Measurements from ENCODE around the gene RRP15.

RRP15 gene

DNA sequence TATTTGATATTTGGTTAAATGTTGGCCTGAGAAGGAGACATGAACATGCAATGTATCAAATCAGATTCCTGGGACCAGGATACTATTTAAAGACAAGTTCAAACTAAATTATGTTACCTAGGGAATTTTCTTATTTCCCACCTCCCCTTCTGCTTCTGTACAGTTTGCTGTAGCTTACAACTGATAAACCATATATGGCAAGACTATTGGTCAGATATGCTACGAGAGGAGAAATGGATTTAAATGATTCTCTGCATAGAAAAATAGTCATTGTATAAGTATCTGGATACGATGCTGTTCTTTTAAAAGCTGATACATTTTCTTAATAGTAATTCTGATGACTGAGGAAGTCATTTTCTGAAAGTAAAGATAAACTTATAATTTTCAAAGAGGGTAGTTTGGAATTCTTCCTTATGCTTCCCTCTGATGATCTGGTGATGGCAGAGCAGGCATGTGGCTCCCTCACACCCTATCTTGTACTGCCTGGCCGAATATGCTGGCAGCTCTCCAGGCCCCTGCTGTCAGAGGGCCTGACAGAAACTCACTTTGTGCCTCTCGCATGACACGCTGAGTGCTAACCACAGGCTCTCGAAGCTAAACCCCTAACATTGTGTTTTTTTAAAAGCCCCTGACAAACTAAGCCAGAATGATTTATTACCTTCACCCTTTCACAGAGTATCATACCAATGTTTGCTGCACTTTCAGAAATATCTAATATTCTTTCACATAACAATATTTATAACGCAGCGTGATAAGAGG, 19.4 kb downstream of the RRP15 start:
- Histone ChIP-seq H3K36me3 (ENCODE audit: control insufficient read depth, insufficient read depth, low read length) (no peaks in the 10 kb centered on the region), H3K9me3 (ENCODE audit: control insufficient read depth, low read length) (no peaks in the 10 kb centered on the region), H3K4me3 (ENCODE audit: low read depth, low read length) (no peak overlapping the region), H3K27me3 (ENCODE audit: control insufficient read depth, insufficient read depth, low read length) (no peaks in the 10 kb centered on the region), H3K4me2 (ENCODE audit: low read length) (no peak overlapping the region), H3K4me1 (no peaks in the 10 kb centered on the region), H3K79me2 (no peaks in the 10 kb centered on the region), H3K9ac (no peak overlapping the region), H2AFZ (no peak overlapping the region), H3K27ac (no peak overlapping the region)
- TF ChIP-seq, protein P1, sequence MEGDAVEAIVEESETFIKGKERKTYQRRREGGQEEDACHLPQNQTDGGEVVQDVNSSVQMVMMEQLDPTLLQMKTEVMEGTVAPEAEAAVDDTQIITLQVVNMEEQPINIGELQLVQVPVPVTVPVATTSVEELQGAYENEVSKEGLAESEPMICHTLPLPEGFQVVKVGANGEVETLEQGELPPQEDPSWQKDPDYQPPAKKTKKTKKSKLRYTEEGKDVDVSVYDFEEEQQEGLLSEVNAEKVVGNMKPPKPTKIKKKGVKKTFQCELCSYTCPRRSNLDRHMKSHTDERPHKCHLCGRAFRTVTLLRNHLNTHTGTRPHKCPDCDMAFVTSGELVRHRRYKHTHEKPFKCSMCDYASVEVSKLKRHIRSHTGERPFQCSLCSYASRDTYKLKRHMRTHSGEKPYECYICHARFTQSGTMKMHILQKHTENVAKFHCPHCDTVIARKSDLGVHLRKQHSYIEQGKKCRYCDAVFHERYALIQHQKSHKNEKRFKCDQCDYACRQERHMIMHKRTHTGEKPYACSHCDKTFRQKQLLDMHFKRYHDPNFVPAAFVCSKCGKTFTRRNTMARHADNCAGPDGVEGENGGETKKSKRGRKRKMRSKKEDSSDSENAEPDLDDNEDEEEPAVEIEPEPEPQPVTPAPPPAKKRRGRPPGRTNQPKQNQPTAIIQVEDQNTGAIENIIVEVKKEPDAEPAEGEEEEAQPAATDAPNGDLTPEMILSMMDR (IDR thresholded peaks at IDR 0.05), result no peak

DNA sequence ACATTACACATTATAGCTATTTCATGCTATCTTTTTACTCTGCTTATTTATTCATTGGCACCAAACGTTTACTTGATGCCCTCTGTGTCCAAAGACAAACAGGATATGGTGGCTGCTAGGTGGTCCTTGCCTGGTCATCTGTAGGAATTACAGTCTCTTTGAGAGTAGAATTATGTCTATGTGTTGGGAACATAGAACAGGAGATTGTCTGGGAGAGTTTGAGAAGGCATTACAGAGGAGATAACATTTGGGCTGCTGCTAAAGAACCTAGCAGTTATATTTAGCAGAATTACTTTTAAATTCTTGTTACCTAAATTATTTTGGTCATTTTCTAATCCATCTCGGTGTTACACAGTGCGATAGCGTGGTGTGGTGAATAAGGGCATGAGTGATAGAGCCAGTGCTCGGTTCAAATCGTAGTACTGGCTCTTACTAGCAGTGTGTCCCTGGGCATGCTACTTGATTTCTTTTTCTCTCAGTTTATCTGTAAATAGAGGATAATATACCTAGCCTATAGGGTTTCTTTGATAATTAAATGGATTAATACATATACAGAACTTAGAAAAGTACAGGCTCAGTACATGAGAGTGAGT, 20.5 kb downstream of the RRP15 start:
- no peaks in the 10 kb centered on the region for H3K36me3 ChIP-seq (ENCODE audit: control insufficient read depth, insufficient read depth, low read length)
- no peak overlapping the region for H3K9ac ChIP-seq
- H3K4me3 ChIP-seq (ENCODE audit: low read depth, low read length), result no peak overlapping the region
- TF ChIP-seq, protein P1 (IDR thresholded peaks at IDR 0.05), result no peak
- H3K4me1 ChIP-seq, result no peaks in the 10 kb centered on the region
- H2AFZ ChIP-seq, result no peak overlapping the region
- no peaks in the 10 kb centered on the region for H3K79me2 ChIP-seq
- H3K27me3 ChIP-seq (ENCODE audit: control insufficient read depth, insufficient read depth, low read length), result no peaks in the 10 kb centered on the region
- no peak overlapping the region for H3K27ac ChIP-seq
- H3K4me2 ChIP-seq (ENCODE audit: low read length), result no peak overlapping the region
- no peaks in the 10 kb centered on the region for H3K9me3 ChIP-seq (ENCODE audit: control insufficient read depth, low read length)

GRCh38 chr1:218312509-218312908, 27.4 kb downstream of the RRP15 start:
- H3K4me2 ChIP-seq (ENCODE audit: low read length), result no peak overlapping the region
- H3K27ac ChIP-seq, result no peak overlapping the region
- no peaks in the 10 kb centered on the region for H3K27me3 ChIP-seq (ENCODE audit: control insufficient read depth, insufficient read depth, low read length)
- no peaks in the 10 kb centered on the region for H3K79me2 ChIP-seq
- H3K36me3 ChIP-seq (ENCODE audit: control insufficient read depth, insufficient read depth, low read length), result no peaks in the 10 kb centered on the region
- H3K4me1 ChIP-seq, result no peaks in the 10 kb centered on the region
- H2AFZ ChIP-seq, result no peak overlapping the region
- TF ChIP-seq, protein P1 (IDR thresholded peaks at IDR 0.05), result no peak
- no peaks in the 10 kb centered on the region for H3K9me3 ChIP-seq (ENCODE audit: control insufficient read depth, low read length)
- H3K4me3 ChIP-seq (ENCODE audit: low read depth, low read length), result no peak overlapping the region
- no peak overlapping the region for H3K9ac ChIP-seq

GRCh38 chr1:218314316-218314715, 29.2 kb downstream of the RRP15 start:
- no peak overlapping the region for H2AFZ ChIP-seq
- H3K79me2 ChIP-seq, result no peaks in the 10 kb centered on the region
- H3K9ac ChIP-seq, result no peak overlapping the region
- H3K27ac ChIP-seq, result no peak overlapping the region
- no peaks in the 10 kb centered on the region for H3K36me3 ChIP-seq (ENCODE audit: control insufficient read depth, insufficient read depth, low read length)
- H3K4me1 ChIP-seq, result no peaks in the 10 kb centered on the region
- no peak overlapping the region for H3K4me3 ChIP-seq (ENCODE audit: low read depth, low read length)
- no peaks in the 10 kb centered on the region for H3K9me3 ChIP-seq (ENCODE audit: control insufficient read depth, low read length)
- H3K4me2 ChIP-seq (ENCODE audit: low read length), result no peak overlapping the region
- TF ChIP-seq, protein P1 (IDR thresholded peaks at IDR 0.05), result no peak
- no peaks in the 10 kb centered on the region for H3K27me3 ChIP-seq (ENCODE audit: control insufficient read depth, insufficient read depth, low read length)

DNA sequence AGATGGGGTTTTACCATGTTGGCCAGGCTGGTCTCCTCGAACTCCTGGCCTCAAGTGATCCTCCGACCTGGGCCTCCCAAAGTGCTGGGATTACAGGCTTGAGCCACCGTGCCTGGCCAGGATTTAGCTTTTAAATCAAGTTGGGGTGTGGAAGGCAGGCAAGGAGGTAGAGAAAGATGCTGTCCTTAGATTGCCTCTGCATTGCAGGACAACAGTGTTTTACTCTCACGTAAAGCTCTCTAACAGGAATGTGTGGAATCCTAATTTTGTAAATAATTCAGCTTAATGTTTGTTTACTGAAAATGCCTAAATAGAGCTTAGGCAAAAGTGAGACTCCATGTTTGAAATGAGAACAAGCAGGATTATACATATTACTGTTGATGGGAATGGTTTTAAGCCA, 30.5 kb downstream of the RRP15 start:
- no peak overlapping the region for H3K4me3 ChIP-seq (ENCODE audit: low read depth, low read length)
- H3K27me3 ChIP-seq (ENCODE audit: control insufficient read depth, insufficient read depth, low read length), result no peaks in the 10 kb centered on the region
- H3K27ac ChIP-seq, result no peak overlapping the region
- no peaks in the 10 kb centered on the region for H3K79me2 ChIP-seq
- H3K4me1 ChIP-seq, result no peaks in the 10 kb centered on the region
- H3K9me3 ChIP-seq (ENCODE audit: control insufficient read depth, low read length), result no peaks in the 10 kb centered on the region
- no peak overlapping the region for H2AFZ ChIP-seq
- TF ChIP-seq, protein P1 (IDR thresholded peaks at IDR 0.05), result no peak
- H3K36me3 ChIP-seq (ENCODE audit: control insufficient read depth, insufficient read depth, low read length), result no peaks in the 10 kb centered on the region
- no peak overlapping the region for H3K9ac ChIP-seq
- no peak overlapping the region for H3K4me2 ChIP-seq (ENCODE audit: low read length)

All from parathyroid adenoma (tissue), 2 donors.